HEK293T (cell line): ENCODE data around the gene FAM227A.

Source experiments
- CTBP1 ChIP-seq: fragments of 450-650 bp; IDR thresholded peaks from 2 replicates; pipeline ENCODE4 v1.6.1; 2016; ENCODE audit warnings: borderline replicate concordance
- ELF4 ChIP-seq: fragments of 450-650 bp; IDR thresholded peaks from 2 replicates; pipeline ENCODE4 v1.6.1; 2017; ENCODE audit warnings: antibody characterized with exemption
- FOXK2 ChIP-seq: fragments of 450-650 bp; IDR thresholded peaks from 2 replicates; pipeline ENCODE4 v1.6.1; 2016; ENCODE audit warnings: mild to moderate bottlenecking
- PKNOX1 ChIP-seq: fragments of 450-650 bp; IDR thresholded peaks from 2 replicates; pipeline ENCODE4 v1.6.1; 2016
- SUZ12 ChIP-seq: fragments of 450-650 bp; IDR thresholded peaks from 2 replicates; pipeline ENCODE4 v1.6.1; 2016; ENCODE audit warnings: mild to moderate bottlenecking
- TARDBP ChIP-seq: fragments of 450-650 bp; IDR thresholded peaks from 2 replicates; pipeline ENCODE4 v1.6.1; 2016

DNA sequence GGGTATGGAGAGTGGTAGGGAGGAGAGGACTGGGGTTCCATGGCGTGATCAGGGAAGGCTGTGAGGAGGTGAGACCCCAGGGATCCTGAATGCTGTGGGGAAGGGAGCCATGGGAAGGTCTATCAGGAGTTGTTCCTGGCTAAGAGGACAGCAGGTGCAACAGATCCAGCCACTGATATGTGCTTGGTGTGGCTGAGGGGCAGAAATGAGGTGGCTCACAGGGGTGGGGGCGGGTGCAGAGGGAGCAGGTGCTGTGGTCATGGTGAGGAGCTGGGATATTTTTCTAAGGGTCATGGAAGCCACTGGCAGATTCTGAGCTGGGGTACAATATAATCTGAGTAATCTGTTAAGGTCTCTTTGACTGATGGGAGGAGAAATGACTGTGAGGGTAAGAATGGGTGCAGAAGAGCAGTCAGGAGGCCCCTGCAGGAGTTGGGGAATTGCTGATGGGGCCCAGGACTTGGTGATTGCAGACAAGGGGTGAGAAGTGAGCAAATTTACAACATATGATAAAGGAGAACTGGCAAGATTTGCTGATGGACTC is 54.9 kb downstream of the FAM227A start:
- no peak for TF ChIP-seq PKNOX1
- no peak for TF ChIP-seq TARDBP
- TF ChIP-seq ELF4, result no peak
- no peak for TF ChIP-seq SUZ12
- no peak for TF ChIP-seq FOXK2
- TF ChIP-seq CTBP1, result no peak
